Thyroid gland (tissue), 4 donors: ENCODE data around the gene SOX1.

Experiments
- CTCF ChIP-seq, 6 experiments: fragments of 200-600 bp in 3 of 6; fragments of 450-650 bp in 3 of 6; sonication (generic) in 3 of 6; IDR thresholded peaks; one replicate each; pipeline ENCODE4 v1.5.1; 2016 to 2019; ENCODE audit warnings: antibody characterized with exemption in 6 of 6, mild to moderate bottlenecking in 2 of 6, inconsistent platforms in 1 of 6, moderate library complexity in 1 of 6
- POLR2A ChIP-seq, 2 donors: fragments of 450-650 bp; IDR thresholded peaks; one replicate each; pipeline ENCODE4 v1.6.1; 2017; ENCODE audit warnings: antibody characterized with exemption in 2 of 2, mild to moderate bottlenecking in 2 of 2, moderate library complexity in 1 of 2

GRCh38 chr13:112069845-112070251 lies 2.9 kb downstream of the SOX1 start:
- TF ChIP-seq CTCF (IDR thresholded peaks at IDR 0.05): no peak
- TF ChIP-seq POLR2A (IDR thresholded peaks at IDR 0.05): no peak
